Vagina (tissue), 2 donors: ENCODE data around the gene NAPSA. TPM values are rescaled to one million over a fixed set of nuclear protein-coding genes. Genes with fewer than 3 reads are reported as not detected.
A peak's percentile ranks its signal among the peaks of the same experiment; 100 is the strongest.
"Not testable (repeated sequence)": the region's sequence is repeated elsewhere in the genome, so short reads cannot be mapped to it uniquely, and the experiment has no call there.

Source experiments
- DNase-seq, 2 donors: peaks; one replicate each; pipeline ENCODE4 v3.0.0-alpha.2; 2017; ENCODE audit errors: extremely low spot score in 2 of 2
- H3K27ac ChIP-seq: fragments of 200-600 bp; sonication (generic); one replicate; pipeline ENCODE4 v1.5.1; 2019
- H3K27me3 ChIP-seq: fragments of 200-600 bp; sonication (generic); one replicate; pipeline ENCODE4 v1.5.1; 2019
- H3K36me3 ChIP-seq, 2 donors: fragments of 200-600 bp; sonication (generic); one replicate each; pipeline ENCODE4 v1.5.1; 2017 to 2019
- H3K4me1 ChIP-seq: fragments of 200-600 bp; sonication (generic); one replicate; pipeline ENCODE4 v1.5.1; 2019
- H3K4me3 ChIP-seq, 2 donors: fragments of 200-600 bp; sonication (generic); 1 replicate in 1 of 2; 2 replicates in 1 of 2; pipeline ENCODE4 v1.5.1; 2016 to 2019
- H3K9me3 ChIP-seq: fragments of 200-600 bp; sonication (generic); one replicate; pipeline ENCODE4 v1.5.1; 2019
- POLR2A ChIP-seq, 2 donors: fragments of 450-650 bp; IDR thresholded peaks; one replicate each; pipeline ENCODE4 v1.6.1; 2017; ENCODE audit warnings: antibody characterized with exemption in 2 of 2, mild to moderate bottlenecking in 2 of 2, moderate library complexity in 2 of 2
- POLR2AphosphoS5 ChIP-seq, 2 donors: sonication (generic); formaldehyde crosslinking; IDR thresholded peaks; one replicate each; pipeline ENCODE4 v1.9.0; 2017; ENCODE audit warnings: antibody characterized with exemption in 2 of 2, mild to moderate bottlenecking in 2 of 2, low read depth in 1 of 2; ENCODE audit not compliant: insufficient read depth in 1 of 2
- intact Hi-C: fragments of 100-400 bp; cut with DNase I; formaldehyde crosslinking; loops from one replicate; pipeline ENCODE4 v1.15.1; 2023
- total RNA-seq: library from RNA; depleted of rRNA; stranded (reverse); fragments of >200 nt; gene quantifications from one replicate; pipeline ENCODE4 v1.2.3, GENCODE V29; 2016
- TF ChIP-seq, protein P1 (sequence below), 3 experiments: fragments of 450-650 bp in 2 of 3; fragments of 200-600 bp in 1 of 3; sonication (generic) in 1 of 3; IDR thresholded peaks; one replicate each; pipeline ENCODE4 v1.5.1; 2017 to 2019; ENCODE audit warnings: antibody characterized with exemption in 3 of 3, mild to moderate bottlenecking in 2 of 3, moderate library complexity in 2 of 3

The NAPSA gene
- total RNA-seq, 1 donor from 2014 or later, result 0.74 TPM

DNA sequence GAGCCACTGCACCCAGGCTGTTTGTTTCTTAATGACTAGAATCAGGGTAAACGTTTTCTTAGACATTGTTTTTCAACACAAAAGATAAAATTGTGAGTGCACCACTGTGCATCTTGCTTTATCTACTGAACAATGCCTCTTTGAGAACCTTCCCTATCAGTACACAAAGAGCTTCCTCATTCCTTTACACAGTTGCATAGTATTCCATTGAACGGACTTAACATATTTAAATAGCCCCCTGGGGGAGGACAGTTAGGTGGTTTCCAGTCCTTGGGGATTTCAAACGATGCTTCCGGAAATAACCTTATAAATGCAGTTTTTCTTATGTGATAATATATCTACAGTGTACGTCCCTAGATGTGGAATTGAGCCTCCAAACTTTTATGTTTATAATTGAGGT lies 27.3 kb upstream of the NAPSA start:
- Histone ChIP-seq H3K9me3 (no peaks in the 10 kb centered on the region), H3K27ac (no peak overlapping the region), H3K4me3 (no peak overlapping the region), H3K27me3 (no peaks in the 10 kb centered on the region), H3K36me3 (no peaks in the 10 kb centered on the region), H3K4me1 (no peaks in the 10 kb centered on the region)
- no peak for TF ChIP-seq POLR2A (IDR thresholded peaks at IDR 0.05)
- TF ChIP-seq, protein P1, sequence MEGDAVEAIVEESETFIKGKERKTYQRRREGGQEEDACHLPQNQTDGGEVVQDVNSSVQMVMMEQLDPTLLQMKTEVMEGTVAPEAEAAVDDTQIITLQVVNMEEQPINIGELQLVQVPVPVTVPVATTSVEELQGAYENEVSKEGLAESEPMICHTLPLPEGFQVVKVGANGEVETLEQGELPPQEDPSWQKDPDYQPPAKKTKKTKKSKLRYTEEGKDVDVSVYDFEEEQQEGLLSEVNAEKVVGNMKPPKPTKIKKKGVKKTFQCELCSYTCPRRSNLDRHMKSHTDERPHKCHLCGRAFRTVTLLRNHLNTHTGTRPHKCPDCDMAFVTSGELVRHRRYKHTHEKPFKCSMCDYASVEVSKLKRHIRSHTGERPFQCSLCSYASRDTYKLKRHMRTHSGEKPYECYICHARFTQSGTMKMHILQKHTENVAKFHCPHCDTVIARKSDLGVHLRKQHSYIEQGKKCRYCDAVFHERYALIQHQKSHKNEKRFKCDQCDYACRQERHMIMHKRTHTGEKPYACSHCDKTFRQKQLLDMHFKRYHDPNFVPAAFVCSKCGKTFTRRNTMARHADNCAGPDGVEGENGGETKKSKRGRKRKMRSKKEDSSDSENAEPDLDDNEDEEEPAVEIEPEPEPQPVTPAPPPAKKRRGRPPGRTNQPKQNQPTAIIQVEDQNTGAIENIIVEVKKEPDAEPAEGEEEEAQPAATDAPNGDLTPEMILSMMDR (IDR thresholded peaks at IDR 0.05), result no peak
- no peak for TF ChIP-seq POLR2AphosphoS5 (IDR thresholded peaks at IDR 0.05; ENCODE audit: insufficient read depth in 1 of 2, low read depth in 1 of 2)
- DNase-seq, result no peak
- intact Hi-C loops, result no loop called here

DNA sequence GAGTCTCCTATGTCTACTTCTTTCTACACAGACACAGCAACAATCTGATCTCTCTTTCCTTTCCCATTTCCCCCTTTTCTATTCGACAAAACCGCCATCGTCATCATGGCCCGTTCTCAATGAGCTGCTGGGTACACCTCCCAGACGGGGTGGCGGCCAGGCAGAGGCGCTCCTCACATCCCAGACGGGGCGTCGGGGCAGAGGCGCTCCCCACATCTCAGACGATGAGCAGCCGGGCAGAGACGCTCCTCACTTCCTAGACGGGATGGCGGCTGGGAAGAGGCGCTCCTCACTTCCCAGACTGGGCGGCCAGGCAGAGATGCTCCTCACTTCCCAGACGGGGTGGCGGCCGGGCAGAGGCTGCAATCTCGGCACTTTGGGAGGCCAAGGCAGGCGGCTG lies 25.5 kb upstream of the NAPSA start:
- H3K9me3 ChIP-seq, intact Hi-C loops, H3K36me3 ChIP-seq, H3K4me3 ChIP-seq, H3K27me3 ChIP-seq, H3K4me1 ChIP-seq, DNase-seq, H3K27ac ChIP-seq: not testable (repeated sequence)

DNA sequence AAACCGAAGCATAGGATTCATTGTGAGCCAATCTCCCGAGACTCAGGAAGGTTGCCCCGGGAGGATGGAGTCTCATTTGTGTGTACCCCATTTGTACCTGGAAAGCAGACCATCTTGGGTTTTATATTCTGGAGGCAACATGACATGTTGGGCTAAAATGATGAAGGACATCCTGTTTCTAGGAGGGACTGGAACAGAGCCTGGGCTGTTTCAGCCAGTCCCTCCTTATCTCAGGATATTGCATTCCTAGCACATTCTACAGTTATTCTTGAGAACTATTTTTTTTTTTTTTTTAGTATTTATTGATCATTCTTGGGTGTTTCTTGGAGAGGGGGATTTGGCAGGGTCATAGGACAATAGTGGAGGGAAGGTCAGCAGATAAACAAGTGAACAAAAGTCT lies 24.9 kb upstream of the NAPSA start:
- H3K9me3 ChIP-seq, H3K4me1 ChIP-seq, H3K4me3 ChIP-seq, H3K27me3 ChIP-seq, DNase-seq, H3K27ac ChIP-seq, H3K36me3 ChIP-seq, intact Hi-C loops: not testable (repeated sequence)

DNA sequence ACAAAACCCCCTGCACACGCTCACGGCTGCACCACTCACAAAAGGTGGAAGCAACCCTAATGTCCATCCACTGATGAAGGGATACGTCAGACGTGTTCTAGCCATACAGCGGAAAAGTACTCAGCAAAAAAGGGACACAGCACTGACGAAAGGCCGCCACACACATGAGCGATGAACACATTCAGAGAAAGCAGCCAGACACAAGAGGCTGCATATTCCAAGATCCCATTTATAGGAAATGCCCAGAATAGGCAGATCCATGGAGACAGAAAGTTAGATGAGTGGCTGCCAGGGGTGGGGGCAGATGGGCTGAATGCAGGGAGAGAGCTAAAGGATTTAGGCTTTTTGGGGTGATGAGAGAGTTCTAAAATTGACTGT lies 22.4 kb upstream of the NAPSA start:
- no peak for TF ChIP-seq POLR2AphosphoS5 (IDR thresholded peaks at IDR 0.05; ENCODE audit: insufficient read depth in 1 of 2, low read depth in 1 of 2)
- TF ChIP-seq, protein P1 (IDR thresholded peaks at IDR 0.05), result no peak
- TF ChIP-seq POLR2A (IDR thresholded peaks at IDR 0.05), result no peak
- Histone ChIP-seq H3K27ac (no peak overlapping the region), H3K4me3 (no peak overlapping the region), H3K4me1 (peaks cover 19% of the 10 kb centered on the region), H3K36me3 (no peaks in the 10 kb centered on the region), H3K27me3 (no peaks in the 10 kb centered on the region), H3K9me3 (no peaks in the 10 kb centered on the region)
- no peak for DNase-seq
- intact Hi-C loops, result no loop called here

DNA sequence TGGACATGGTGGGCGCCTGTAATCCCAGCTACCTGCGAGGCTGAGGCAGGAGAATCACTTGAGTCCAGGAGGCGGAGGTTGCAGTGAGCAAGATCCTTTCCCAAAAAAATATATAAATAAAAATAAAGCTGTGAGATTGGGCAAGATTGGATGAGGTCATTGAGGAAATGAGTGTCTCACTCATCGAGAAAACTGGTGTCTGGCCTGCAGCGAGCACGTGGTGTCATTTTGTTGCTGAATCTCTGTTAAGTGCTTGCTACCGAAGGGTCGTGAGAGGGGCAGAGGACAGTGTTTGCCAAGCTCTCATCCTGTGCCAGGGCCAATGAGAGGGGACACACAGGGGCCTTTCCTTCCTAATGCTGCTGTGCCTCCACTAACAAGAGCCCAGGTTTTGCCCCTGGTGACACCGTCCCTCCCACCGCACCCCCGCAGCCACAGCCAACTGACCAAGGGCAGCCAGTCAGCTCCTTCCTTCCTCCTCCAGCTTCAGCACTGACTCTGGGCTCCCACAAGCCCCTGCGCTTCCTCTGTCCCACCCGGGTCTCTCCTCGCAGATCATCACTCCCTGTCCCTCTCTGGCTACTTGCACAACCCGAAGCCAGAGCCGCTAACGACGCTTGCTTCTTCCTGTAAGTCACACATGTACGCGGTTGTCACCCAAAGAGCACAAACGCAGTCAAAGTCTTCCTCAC lies 21.9 kb upstream of the NAPSA start:
- Histone ChIP-seq H3K9me3 (no peaks in the 10 kb centered on the region), H3K27ac (no peak overlapping the region), H3K4me1 (peaks cover 19% of the 10 kb centered on the region), H3K36me3 (peaks cover 0 to under 1% of the 10 kb centered on the region in 2 donors), H3K4me3 (no peak overlapping the region), H3K27me3 (no peaks in the 10 kb centered on the region)
- TF ChIP-seq, protein P1 (IDR thresholded peaks at IDR 0.05), result no peak
- TF ChIP-seq POLR2AphosphoS5 (IDR thresholded peaks at IDR 0.05; ENCODE audit: insufficient read depth in 1 of 2, low read depth in 1 of 2), result no peak
- no peak for TF ChIP-seq POLR2A (IDR thresholded peaks at IDR 0.05)
- intact Hi-C loops, result no loop called here
- DNase-seq, result no peak

DNA sequence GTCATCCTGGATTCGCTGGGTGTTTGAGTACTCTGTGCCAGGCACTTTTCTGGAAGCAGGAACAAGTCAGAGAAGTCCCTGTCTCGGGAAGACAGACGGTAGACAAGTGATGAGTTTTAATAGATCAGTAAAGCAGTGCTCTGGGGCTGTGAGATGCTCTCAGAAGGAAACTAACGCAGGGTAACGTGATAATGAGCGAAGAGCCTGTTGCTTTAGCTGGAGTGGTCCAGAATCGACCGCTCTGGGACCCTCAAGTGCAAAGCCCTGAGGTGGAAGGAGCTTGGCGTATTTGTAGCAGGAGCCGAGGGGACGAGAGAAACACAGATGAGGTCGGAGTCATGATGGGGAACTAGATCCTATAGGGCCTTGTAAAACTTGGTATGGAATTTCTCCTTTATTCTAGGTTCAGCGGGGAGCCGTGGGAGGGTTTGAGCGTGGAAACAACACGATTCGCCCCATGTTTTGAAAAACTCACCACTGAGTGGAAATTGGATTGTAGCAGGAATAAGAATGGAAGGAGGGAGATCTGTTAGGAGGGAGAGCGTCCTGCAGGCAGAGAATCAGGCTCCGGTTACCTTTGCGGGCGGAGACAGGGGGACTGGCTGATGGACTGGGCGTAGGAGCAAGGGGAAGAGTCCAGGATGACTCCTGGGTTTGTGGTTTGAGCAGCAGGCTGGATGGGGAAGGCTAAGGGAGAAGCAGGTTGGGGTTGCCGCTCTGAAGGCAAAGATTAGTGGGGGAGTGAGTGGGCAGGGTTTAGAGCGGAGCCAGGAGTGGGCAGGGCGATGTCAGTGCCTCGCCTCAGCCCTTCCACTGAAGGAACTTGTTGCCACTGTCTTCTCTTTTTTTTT lies 19.5 kb upstream of the NAPSA start:
- H3K27me3 ChIP-seq, result no peaks in the 10 kb centered on the region
- H3K36me3 ChIP-seq, result peaks cover 0 to 22% of the 10 kb centered on the region in 2 donors
- no peak for TF ChIP-seq POLR2A (IDR thresholded peaks at IDR 0.05)
- TF ChIP-seq, protein P1 (IDR thresholded peaks at IDR 0.05), result no peak
- TF ChIP-seq POLR2AphosphoS5 (IDR thresholded peaks at IDR 0.05; ENCODE audit: insufficient read depth in 1 of 2, low read depth in 1 of 2), result no peak
- intact Hi-C loops, result no loop called here
- peak overlapping the region; percentile 54 to 72 for H3K4me3 ChIP-seq
- peak overlapping the region; percentile 75 for H3K27ac ChIP-seq
- DNase-seq, result no peak
- H3K9me3 ChIP-seq, result no peaks in the 10 kb centered on the region
- peaks cover 19% of the 10 kb centered on the region for H3K4me1 ChIP-seq
